HG03097 (cell line): ENCODE results near the gene ELL3.
"Not testable (repeated sequence)": the region's sequence is repeated elsewhere in the genome, so short reads cannot be mapped to it uniquely, and the experiment has no call there.

Experiments
- ATAC-seq: cut with Tn5 transposase; IDR thresholded peaks from one replicate; pipeline ENCODE4 v1.9.1; 2021; ENCODE audit not compliant: unreplicated experiment, low FRiP score

ELL3 gene, protein sequence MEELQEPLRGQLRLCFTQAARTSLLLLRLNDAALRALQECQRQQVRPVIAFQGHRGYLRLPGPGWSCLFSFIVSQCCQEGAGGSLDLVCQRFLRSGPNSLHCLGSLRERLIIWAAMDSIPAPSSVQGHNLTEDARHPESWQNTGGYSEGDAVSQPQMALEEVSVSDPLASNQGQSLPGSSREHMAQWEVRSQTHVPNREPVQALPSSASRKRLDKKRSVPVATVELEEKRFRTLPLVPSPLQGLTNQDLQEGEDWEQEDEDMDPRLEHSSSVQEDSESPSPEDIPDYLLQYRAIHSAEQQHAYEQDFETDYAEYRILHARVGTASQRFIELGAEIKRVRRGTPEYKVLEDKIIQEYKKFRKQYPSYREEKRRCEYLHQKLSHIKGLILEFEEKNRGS

DNA sequence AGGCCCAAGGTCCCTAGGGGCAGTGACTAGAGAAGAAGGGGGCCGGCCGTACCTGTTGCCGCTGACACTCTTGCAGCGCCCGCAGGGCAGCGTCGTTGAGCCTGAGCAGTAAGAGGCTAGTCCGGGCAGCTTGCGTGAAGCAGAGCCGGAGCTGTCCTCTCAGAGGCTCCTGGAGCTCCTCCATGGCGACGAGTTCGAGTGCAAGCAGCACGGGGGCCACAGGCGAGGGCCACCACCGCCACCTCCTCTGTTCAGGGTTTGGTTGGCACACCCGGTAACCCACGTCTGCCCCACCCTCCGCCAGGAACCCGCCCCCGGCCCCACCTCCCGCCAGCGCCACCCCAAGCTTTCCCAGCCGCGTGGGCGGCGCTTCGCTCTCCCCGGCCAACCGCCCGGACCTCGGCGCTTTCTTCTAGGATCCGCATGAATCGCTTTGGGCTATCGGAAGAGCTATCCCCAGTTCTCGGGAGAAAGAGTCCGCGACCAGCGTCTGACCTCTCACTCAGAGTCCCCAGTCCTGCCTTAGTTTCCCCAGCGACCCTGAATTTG is at the start of gene ELL3:
ELL3 (minus strand) TSS at position 249 of the 549 bp plus-strand sequence; CDS start at position 184, 65 bp downstream.
- ATAC-seq = peak; percentile 33

DNA sequence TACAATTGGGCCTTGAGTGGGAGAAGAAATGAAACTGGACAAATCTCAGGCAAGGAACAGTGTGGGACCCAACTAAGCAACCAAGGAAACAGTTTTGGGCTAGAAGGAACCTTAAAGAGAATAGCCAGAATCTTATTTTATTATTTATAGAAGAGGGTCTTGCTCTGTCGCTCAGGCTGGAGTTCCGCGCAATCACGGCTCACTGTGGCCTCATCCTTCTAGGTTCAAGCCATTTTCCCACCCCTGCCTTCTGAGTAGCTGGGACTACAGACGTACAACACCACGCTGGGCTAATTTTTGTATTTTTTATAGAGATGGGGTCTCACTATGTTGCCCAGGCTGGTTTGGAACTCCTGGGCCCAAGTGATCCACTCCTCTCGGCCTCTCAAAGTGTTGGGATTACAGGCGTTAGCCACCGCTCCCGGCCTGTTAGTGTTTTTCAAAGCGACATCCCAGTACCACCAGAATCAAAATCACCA is 49.3 kb upstream of the ELL3 start:
- ATAC-seq = no peak

DNA sequence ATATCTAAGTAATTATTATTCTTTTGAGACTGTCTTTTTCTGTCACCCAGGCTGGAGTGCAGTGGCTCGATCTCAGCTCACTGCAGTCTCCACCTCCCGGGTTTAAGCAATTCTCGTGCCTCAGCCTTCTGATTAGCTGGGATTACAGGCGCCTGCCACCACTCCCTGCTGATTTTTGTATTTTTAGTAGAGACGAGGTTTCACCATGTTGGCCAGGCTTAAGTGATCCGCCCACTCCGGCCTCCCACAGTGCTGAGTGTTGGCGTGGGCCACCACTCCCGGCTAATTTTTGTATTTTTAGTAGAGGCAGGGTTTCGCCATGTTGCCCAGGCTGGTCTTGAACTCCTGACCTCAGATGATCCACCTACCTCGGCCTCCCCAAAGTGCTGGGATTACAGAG is 48.5 kb upstream of the ELL3 start:
- ATAC-seq = not testable (repeated sequence)

DNA sequence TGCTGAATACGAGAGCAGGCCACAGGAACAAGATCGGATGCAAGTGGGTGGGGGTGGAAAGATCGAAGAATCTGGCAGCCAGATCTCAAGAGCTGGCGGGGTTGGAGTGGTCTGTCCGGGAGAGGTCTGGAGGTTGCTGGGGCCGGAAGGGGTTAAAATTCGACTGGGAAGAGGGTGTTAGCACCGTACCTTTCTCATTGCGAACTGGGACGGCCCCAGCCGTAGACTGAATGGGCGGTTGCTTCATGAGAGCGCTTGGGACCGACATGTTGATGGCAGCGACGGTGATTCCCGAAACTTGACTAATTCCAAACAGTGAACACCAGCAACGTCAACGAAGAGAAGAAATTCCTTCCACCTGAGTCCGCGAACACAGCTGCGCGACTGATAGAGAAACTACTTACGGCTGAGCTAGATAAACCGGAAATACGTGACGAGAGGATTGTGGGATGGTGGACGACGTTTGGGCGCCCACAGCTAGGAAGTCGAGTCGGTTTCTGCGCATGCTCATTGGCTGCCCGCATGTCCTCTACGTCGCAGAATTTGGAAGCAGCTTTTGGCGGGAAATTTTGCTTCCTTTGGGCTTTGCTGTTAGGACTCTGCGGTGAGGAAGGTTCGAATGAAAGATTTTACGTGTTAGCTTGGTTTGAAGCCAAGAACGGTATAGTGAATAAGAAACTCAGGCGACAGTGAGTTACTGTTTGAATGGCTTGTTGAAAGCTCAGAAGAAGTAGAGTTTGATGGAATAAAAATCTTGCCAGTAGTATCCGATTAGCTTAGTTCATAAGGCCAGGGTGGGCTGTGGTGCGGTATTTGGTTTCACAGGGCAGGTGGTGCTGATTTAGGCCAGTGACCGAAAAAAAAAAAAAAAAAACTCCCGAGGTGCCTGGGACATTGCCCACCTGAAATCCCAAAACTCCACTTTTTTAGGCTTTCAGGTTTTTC is 47.8 kb upstream of the ELL3 start, which contains the start of gene MFAP1:
MFAP1 (minus strand) TSS at position 389 of the 945 bp plus-strand sequence; CDS start at position 268, 121 bp downstream.
- ATAC-seq = peak; percentile 65

DNA sequence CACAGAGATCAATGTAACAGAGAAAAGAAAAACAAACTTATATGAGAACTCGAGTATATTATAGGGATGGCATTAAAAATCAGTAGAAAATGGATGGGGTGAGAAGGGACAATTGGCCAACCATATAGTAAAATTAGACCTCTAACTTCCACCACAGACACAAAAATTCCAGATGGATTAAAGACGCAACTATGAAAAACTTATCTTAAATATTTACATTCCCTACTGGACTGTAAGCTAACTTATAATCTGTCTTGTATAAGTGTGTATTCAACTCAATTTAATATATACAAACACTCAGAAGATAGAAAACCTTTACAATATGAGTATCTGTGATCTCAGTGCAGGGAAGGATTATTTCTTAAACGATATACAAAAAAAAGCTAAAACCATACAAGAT is 44.7 kb upstream of the ELL3 start:
- ATAC-seq = no peak

DNA sequence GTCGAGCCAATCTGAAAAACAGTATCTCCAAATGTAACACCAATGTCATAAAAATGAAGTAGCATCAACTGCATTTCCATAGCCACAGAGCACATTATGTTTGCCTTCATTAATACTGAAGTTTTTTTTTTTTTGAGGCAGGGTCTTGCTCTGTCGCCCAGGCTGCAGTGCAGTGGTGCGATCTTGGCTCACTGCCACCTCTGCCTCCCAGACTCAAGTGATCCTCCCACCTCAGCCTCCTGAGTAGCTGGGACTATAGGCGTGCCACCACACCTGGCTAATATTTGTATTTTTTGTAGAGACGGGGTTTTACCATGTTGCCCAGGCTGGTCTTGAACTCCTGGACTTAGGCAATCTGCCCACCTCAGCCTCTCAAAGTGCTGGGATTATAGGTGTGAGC is 38.3 kb upstream of the ELL3 start:
- not testable (repeated sequence) for ATAC-seq

DNA sequence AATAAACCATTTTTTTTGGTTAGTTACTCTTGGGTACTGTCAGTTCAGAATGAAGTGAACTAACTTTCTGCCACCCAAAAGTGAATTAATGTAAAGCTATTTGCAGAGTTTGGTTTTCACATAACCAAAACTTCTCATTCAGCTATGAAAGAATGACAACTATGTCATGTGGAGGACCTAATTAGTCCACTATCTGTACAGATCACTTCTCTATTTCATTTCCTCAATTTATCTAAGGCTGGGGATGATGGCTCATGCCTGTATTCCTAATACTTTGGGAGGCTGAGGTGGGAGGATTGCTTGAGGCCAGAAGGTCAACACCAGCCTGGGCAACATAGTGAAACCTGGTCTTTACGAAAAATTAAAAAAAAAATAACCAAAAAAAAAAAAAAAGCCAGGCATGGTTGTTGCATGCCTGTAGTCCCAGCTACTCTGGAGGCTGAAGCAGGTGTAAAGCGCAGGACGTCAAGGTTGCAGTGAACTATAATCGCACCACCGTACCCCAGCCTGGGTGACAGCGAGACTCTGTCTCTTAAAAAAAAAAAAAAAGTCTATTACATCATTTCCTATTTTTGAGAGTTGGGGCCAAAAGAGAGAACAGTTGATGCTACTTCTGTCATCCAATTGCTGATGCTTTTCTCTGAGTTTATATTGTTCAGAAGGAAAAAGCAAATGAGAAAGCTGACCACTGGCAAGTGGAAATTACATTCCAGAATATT is 32.4 kb upstream of the ELL3 start:
- no peak for ATAC-seq

DNA sequence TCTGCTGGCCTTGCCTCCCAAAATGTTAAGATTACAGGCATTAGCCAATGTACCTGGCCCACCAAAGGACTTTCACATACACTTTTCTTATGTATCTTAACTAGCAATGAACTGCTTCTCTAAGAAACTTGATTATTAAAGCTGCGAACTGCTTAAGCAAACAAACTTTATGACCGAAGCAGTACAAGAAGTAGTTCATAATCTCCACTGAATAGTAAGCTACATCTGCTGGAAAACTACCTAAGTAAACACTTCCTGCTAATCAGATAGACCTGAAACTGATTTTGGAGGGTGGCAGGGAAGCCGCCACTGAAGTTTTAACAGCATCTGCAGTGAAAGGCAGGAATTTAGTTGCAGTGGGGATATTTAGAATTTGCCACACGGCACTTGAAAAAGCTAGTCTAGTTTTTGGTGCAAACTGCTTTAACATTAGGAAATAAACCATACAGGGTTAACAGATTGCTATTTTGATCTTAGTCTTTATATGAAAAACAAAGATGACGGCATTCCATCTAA is 31.7 kb upstream of the ELL3 start:
- ATAC-seq = no peak

DNA sequence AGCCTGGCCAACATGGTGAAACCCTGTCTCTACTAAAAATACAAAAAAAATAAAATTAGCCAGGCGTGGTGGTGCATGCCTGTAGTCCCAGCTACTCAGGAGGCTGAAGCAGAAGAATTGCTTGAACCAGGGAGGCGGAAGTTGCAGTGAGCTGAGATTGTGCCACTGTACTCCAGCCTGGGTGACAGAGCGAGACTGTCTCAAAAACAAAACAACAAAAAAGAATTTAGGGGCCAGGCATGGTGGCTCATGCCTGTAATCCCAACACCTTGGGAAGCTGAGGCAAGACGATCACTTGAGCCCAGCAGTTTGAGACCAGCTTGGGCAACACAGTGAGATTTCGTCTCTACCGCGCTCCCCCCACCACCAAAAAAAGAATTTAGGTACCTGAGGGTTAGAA is 25.9 kb upstream of the ELL3 start:
- not testable (repeated sequence) for ATAC-seq

DNA sequence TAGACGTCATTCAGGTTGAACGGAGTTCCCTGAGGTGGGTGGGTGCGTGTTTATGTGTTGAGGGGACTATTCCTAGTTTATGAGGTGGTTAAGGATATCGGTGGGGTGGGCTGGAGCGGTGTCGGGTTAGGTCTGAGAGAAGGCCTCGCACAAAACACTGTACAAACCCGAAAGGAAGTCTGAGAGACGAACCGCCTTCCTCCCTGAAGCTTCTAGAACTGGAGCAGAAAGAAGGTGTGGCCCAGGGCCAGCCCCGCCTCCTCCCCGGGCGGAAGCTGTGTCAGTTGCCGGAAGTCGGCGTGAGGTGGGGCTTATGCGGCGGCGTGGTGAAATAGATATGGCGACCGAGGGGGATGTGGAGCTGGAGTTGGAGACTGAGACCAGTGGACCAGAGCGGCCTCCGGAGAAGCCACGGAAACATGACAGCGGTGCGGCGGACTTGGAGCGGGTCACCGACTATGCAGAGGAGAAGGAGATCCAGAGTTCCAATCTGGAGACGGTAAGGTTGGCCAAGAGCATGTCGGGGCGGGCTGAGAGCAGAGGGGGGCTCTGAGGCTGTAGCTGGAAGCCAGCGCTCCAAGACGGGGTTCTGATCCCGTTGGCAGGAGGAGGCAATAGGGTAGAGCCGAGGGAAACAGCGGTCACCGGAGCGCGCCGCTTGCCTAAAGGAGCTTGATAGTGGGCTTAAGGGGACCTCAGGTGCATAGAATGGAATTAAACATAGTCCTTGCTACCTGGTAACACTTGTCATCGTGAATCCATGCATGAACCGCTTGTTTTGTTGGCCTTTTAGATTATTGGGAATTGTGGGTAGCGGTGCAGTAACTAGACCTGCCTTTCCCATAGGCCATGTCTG is 23.7 kb upstream of the ELL3 start, which contains the start of gene HYPK:
HYPK (plus strand) TSS at position 314 of the 856 bp plus-strand sequence; CDS start at position 338, 24 bp downstream.
- ATAC-seq = peak; percentile 74

DNA sequence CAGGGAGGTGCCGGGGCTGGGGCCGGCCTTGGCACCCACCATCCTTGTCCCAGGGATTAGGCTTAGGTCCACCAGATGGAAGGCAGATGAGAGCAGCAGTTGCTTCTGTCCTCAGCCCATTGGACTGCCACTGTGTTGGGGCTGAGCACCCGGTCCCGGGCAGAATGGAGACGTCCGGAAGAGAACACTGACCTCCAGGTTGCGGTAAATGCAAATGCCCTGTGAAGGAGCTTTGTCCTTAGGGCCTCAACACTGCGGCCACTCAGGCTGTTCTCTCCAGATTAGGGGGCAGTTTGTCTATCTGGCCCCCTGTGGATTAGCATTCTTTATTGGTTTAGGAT is 23.1 kb upstream of the ELL3 start, which contains the start of gene SERINC4:
SERINC4 (minus strand) TSS at position 276 of the 341 bp plus-strand sequence; CDS start at position 42, 234 bp downstream.
- no peak for ATAC-seq

DNA sequence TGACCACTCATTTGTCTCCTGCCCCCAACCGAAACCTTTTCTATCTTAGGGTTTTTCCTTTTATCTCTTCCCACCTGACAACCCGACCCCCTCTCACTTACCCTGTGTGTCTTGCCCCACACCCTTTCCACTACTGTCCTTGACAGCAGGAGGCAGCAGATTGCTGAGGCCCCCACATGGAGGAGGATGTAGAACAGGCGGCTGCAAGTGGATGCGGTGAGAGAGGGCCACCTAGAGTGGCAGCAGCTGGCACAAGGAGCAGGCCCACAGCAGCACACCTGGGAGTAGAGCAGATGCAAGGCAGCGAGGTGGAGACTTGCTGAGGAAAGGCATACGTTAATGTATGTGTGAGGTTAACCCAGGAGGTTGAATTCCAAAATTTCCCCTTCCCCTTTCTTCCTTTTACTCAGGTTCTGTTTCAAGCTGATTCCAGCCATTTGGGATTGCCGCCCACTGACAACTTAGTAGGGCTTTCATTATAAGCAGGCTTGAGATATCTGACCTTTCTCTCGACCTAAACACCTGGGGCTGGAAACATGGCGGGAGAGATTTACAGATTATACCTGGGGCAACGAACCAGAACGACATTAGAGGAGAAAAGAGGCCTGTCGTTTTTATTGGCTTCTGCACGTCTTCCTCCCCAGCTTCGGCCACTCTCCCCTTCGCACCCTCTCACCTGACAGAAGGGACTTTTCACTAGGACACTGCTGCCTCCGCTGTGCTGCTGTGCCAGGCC is 22.6 kb upstream of the ELL3 start:
- ATAC-seq = no peak

DNA sequence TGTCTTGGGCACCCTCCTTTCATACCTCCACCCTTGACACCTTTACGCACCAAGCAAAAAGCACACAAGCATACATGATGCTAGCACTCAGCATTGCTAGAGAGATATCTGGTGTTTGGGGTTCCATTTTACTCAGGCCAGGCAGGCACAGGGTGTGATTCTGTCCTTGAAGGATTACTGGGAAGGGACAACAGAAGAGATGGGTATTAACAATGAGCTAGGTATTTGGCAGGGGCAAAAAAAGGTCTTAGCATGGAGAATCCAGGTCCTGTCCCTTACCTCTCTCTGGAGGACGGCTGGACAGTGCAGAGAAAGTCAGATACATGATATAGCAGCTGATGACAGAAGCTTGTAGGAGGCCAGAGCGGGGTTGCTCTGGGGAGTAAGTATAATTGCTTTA is 19.8 kb upstream of the ELL3 start:
- no peak for ATAC-seq

DNA sequence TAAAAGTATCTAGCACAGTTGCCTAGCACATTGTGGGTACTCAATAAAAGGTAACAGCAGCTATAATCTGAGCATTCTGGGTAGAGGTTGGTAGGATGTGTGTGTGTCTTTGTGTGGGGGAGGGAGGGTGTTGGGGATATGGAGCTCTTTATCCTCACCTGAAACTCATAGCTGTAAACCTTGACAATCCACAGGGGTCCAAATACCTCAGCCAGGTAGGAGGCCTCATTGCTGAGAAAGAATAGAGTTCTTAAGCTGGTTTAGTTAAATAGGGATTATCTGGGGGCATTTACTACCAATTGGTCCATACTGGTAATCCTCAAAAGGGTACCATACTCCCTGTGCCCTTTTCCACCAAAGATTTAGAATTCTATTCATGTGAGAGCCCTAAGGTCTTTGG is 19.2 kb upstream of the ELL3 start:
- ATAC-seq = no peak

DNA sequence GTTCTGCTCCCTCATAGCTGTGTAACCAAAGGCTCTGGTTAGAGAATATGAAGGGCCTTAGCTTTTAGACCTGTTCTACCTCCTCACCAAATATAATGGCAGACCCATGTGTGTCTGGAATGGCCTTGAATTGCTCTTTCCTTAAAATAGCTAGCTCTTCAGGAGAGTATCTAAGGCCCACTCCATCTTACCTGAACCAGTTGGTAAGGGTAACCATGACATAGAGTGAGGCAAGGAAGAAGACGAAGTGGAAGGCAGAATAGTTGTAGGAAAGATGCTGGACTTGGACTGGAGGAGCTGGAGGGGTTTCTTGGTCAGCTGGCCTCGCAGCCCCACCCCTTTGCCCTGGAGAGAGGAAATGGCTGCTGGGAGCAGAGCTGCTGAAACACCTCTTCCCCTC is 18.4 kb upstream of the ELL3 start:
- ATAC-seq = no peak

DNA sequence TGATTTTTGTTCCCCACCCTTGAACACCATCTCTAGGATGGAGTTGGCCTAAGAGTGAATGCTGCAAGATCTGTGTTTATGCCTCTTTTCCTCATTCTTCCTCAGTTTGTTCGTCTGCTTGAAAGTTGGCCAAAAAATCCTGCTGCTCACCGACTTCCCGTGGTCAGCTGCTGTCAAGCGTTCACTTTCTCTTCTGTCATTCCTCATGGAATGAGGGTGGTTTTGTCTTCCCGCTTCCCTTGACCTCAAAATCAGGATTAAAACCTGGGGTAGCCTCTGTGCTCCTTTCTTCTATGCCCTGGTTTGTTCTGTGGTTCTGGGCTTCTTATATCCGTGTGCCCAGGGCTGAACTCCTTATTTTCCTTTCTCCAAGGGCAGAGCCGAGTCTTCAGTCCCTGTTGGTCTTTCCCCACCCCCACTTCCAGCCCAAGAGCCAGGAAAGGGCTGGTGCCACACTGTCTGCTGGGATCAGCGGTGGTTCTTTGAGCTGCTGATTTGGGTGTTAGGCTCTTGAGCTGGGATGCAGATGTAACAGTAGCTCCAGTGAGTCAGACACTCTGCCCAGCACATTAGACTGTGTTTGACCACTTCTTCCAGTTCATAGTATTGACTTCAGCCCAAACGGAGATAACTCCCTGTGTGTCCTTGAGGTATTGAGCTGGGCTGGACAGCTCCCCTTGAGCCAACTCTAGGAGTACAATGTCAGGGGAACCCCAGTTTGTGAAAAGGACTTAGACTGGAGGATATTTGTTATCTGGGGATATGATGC is 17.7 kb upstream of the ELL3 start:
- no peak for ATAC-seq

DNA sequence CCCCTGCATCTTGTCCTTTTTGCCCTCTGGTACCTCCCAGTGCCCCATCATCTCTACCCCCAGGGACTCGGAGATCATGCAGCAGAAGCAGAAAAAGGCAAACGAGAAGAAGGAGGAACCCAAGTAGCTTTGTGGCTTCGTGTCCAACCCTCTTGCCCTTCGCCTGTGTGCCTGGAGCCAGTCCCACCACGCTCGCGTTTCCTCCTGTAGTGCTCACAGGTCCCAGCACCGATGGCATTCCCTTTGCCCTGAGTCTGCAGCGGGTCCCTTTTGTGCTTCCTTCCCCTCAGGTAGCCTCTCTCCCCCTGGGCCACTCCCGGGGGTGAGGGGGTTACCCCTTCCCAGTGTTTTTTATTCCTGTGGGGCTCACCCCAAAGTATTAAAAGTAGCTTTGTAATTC is 16.9 kb upstream of the ELL3 start:
- no peak for ATAC-seq
